K562 (cell line): ENCODE measurements around the gene SLC19A1. TPM values are rescaled to one million over a fixed set of nuclear protein-coding genes. Genes with fewer than 3 reads are reported as not detected.

Experiments used
- BRD4 ChIP-seq: fragments of 200-600 bp; sonication (generic); IDR thresholded peaks from 2 replicates; pipeline ENCODE4 v1.6.1; 2017; ENCODE audit warnings: inconsistent platforms
- CBX1 ChIP-seq: sonication (generic); IDR thresholded peaks from 2 replicates; pipeline ENCODE4 v1.6.1; 2016; ENCODE audit warnings: antibody characterized with exemption, low read depth, mild to moderate bottlenecking
- PHF20 ChIP-seq: fragments of 450-650 bp; IDR thresholded peaks from 2 replicates; pipeline ENCODE4 v1.6.1; 2018; ENCODE audit not compliant: partially characterized antibody
- RB1 ChIP-seq: fragments of 450-650 bp; IDR thresholded peaks from 2 replicates; pipeline ENCODE4 v1.6.1; 2017; ENCODE audit warnings: low read depth, mild to moderate bottlenecking
- SAFB ChIP-seq: fragments of 200-400 bp; formaldehyde crosslinking; IDR thresholded peaks from 2 replicates; pipeline ENCODE4 v1.6.1; 2017; ENCODE audit warnings: low read depth, low read length, borderline replicate concordance
- SIN3B ChIP-seq: fragments of 450-650 bp; IDR thresholded peaks from 2 replicates; pipeline ENCODE4 v1.6.1; 2017; ENCODE audit warnings: low read depth, mild to moderate bottlenecking, moderate library complexity
- SIX5 ChIP-seq, 2 experiments: IDR thresholded peaks; 2 replicates each; pipeline ENCODE4 v1.6.1; 2011; ENCODE audit warnings: low read length in 2 of 2, borderline replicate concordance in 1 of 2, low read depth in 1 of 2, mild to moderate bottlenecking in 1 of 2, moderate library complexity in 1 of 2; ENCODE audit not compliant: insufficient read depth in 1 of 2
- TAF15 ChIP-seq: fragments of 200-400 bp; formaldehyde crosslinking; IDR thresholded peaks from 2 replicates; pipeline ENCODE4 v1.6.1; 2017; ENCODE audit warnings: mild to moderate bottlenecking, low read depth, low read length, moderate library complexity
- TRIM28 ChIP-seq: fragments of 450-650 bp; IDR thresholded peaks from 2 replicates; pipeline ENCODE4 v1.6.1; 2017
- ZNF436 ChIP-seq: fragments of 250-450, 450-650 bp; sonication (Bioruptor Pico); formaldehyde crosslinking; IDR thresholded peaks from 2 replicates; pipeline ENCODE4 v1.7.0; 2020; ENCODE audit warnings: mild to moderate bottlenecking
- polyA plus RNA-seq, 8 experiments: library from polyadenylated mRNA; depleted of rRNA in 4 of 8; stranded (reverse) in 5 of 8; unstranded in 3 of 8; fragments of >200 nt; fragmentation: Nextera tagmentation in 2 of 8; fragmentation: Illumina TruSeq in 1 of 8; extraction: Ambion mirVana in 2 of 8; extraction: Trizol in 1 of 8; gene quantifications; 2 replicates each; pipeline versions ENCODE4 v1.2.1 to v1.2.3, GENCODE V29; 2011 to 2014; ENCODE audit warnings: inconsistent platforms in 1 of 8, missing spikeins in 1 of 8
- total RNA-seq, 7 experiments: library from RNA; depleted of rRNA in 6 of 7; stranded (reverse); fragments of >200 nt in 6 of 7; fragmentation: Illumina TruSeq in 2 of 7; extraction: Trizol in 2 of 7; gene quantifications; 2 replicates each; pipeline versions ENCODE4 v1.2.1 to v1.2.3, GENCODE V29; 2011 to 2021; ENCODE audit warnings: low replicate concordance in 1 of 7
- TF ChIP-seq, protein P1 (sequence below): fragments of 450-650 bp; formaldehyde crosslinking; IDR thresholded peaks from 2 replicates; pipeline ENCODE4 v1.4.0; 2020; ENCODE audit warnings: mild to moderate bottlenecking, moderate library complexity
- TF ChIP-seq, protein P2 (sequence below), 2 experiments: fragments of 450-650 bp; formaldehyde crosslinking in 1 of 2; IDR thresholded peaks; 2 replicates each; pipeline versions ENCODE4 v1.4.0 to v1.6.1; 2014 to 2020; ENCODE audit warnings: mild to moderate bottlenecking in 2 of 2, borderline replicate concordance in 1 of 2, low read depth in 1 of 2
- TF ChIP-seq, protein P3 (sequence below), 2 experiments: IDR thresholded peaks; 2 replicates each; pipeline ENCODE4 v1.6.1; 2012; ENCODE audit warnings: improper control_type of control experiment in 2 of 2, low read depth in 2 of 2, low read length in 2 of 2, borderline replicate concordance in 1 of 2
- TF ChIP-seq, protein P4 (sequence below): conservative IDR thresholded peaks from 2 replicates; pipeline ENCODE4 v1.6.1; 2011; ENCODE audit warnings: low read depth, mild to moderate bottlenecking, low read length; ENCODE audit not compliant: control insufficient read depth

Gene SLC19A1
- total and polyA plus RNA-seq, 9 of the 15 experiments (the other 6 are each of a cell fraction or from before 2014, with no cell fraction given): 0.65 to 88.7 (median 12.0) TPM

DNA sequence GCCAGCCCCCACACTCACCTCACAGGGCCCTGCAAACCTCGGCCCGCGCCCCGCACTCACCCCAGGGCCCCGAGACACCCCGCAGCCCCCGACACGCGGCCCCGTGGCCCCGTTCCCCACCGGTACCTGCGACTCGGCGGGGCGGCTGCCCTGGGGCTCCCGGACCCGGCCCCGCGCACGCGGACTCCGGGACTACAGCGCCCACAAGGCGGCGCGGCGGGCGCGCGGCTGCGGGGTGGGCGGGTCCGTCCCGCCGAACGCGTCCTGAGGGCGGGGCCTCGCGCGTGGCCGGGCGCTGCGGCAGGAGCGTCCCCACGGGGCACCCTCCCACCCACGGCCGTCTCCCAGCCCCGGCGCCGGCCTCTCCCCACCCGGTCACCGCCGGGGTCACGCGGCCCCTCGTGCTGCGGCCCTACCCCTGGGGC is at the start of gene SLC19A1 (continued):
- TF ChIP-seq, protein P1, sequence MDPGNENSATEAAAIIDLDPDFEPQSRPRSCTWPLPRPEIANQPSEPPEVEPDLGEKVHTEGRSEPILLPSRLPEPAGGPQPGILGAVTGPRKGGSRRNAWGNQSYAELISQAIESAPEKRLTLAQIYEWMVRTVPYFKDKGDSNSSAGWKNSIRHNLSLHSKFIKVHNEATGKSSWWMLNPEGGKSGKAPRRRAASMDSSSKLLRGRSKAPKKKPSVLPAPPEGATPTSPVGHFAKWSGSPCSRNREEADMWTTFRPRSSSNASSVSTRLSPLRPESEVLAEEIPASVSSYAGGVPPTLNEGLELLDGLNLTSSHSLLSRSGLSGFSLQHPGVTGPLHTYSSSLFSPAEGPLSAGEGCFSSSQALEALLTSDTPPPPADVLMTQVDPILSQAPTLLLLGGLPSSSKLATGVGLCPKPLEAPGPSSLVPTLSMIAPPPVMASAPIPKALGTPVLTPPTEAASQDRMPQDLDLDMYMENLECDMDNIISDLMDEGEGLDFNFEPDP: no peak
- TF ChIP-seq, protein P2, sequence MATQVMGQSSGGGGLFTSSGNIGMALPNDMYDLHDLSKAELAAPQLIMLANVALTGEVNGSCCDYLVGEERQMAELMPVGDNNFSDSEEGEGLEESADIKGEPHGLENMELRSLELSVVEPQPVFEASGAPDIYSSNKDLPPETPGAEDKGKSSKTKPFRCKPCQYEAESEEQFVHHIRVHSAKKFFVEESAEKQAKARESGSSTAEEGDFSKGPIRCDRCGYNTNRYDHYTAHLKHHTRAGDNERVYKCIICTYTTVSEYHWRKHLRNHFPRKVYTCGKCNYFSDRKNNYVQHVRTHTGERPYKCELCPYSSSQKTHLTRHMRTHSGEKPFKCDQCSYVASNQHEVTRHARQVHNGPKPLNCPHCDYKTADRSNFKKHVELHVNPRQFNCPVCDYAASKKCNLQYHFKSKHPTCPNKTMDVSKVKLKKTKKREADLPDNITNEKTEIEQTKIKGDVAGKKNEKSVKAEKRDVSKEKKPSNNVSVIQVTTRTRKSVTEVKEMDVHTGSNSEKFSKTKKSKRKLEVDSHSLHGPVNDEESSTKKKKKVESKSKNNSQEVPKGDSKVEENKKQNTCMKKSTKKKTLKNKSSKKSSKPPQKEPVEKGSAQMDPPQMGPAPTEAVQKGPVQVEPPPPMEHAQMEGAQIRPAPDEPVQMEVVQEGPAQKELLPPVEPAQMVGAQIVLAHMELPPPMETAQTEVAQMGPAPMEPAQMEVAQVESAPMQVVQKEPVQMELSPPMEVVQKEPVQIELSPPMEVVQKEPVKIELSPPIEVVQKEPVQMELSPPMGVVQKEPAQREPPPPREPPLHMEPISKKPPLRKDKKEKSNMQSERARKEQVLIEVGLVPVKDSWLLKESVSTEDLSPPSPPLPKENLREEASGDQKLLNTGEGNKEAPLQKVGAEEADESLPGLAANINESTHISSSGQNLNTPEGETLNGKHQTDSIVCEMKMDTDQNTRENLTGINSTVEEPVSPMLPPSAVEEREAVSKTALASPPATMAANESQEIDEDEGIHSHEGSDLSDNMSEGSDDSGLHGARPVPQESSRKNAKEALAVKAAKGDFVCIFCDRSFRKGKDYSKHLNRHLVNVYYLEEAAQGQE (IDR thresholded peaks at IDR 0.05; ENCODE audit: borderline replicate concordance): no peak
- TF ChIP-seq, protein P2 (CRISPR knock-in tag; IDR thresholded peaks at IDR 0.05; ENCODE audit: low read depth): no peak
- TF ChIP-seq RB1 (peak; percentile 91), ZNF436 (CRISPR knock-in tag) (no peak), PHF20 (no peak), BRD4 (no peak), SIX5 (IDR thresholded peaks at IDR 0.05; ENCODE audit: borderline replicate concordance in 1 of 2, insufficient read depth in 1 of 2, low read depth in 1 of 2, low read length in 2 of 2) (peak; percentile 43 to 58; a peak in 3 of 4 replicates), SIN3B (0 out of 2 replicates have a peak, but pooled peaks have one; percentile 31), SAFB (peak; percentile 86), TAF15 (no peak), TRIM28 (no peak), CBX1 (no peak)
- TF ChIP-seq, protein P3, sequence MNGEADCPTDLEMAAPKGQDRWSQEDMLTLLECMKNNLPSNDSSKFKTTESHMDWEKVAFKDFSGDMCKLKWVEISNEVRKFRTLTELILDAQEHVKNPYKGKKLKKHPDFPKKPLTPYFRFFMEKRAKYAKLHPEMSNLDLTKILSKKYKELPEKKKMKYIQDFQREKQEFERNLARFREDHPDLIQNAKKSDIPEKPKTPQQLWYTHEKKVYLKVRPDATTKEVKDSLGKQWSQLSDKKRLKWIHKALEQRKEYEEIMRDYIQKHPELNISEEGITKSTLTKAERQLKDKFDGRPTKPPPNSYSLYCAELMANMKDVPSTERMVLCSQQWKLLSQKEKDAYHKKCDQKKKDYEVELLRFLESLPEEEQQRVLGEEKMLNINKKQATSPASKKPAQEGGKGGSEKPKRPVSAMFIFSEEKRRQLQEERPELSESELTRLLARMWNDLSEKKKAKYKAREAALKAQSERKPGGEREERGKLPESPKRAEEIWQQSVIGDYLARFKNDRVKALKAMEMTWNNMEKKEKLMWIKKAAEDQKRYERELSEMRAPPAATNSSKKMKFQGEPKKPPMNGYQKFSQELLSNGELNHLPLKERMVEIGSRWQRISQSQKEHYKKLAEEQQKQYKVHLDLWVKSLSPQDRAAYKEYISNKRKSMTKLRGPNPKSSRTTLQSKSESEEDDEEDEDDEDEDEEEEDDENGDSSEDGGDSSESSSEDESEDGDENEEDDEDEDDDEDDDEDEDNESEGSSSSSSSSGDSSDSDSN (IDR thresholded peaks at IDR 0.05; ENCODE audit: borderline replicate concordance in 1 of 2, low read depth in 2 of 2, low read length in 2 of 2): no peak
- TF ChIP-seq, protein P4, sequence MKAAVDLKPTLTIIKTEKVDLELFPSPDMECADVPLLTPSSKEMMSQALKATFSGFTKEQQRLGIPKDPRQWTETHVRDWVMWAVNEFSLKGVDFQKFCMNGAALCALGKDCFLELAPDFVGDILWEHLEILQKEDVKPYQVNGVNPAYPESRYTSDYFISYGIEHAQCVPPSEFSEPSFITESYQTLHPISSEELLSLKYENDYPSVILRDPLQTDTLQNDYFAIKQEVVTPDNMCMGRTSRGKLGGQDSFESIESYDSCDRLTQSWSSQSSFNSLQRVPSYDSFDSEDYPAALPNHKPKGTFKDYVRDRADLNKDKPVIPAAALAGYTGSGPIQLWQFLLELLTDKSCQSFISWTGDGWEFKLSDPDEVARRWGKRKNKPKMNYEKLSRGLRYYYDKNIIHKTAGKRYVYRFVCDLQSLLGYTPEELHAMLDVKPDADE: peak; percentile 87
